HG02970 (cell line): ENCODE measurements around the gene SPOCK1.
"Not testable (repeated sequence)": the region's sequence is repeated elsewhere in the genome, so short reads cannot be mapped to it uniquely, and the experiment has no call there.

Experiments used
- ATAC-seq: cut with Tn5 transposase; IDR thresholded peaks from one replicate; pipeline ENCODE4 v1.9.1; 2021; ENCODE audit warnings: mild to moderate bottlenecking, moderate library complexity, moderate number of reproducible peaks; ENCODE audit not compliant: unreplicated experiment, low FRiP score

SPOCK1 gene

DNA sequence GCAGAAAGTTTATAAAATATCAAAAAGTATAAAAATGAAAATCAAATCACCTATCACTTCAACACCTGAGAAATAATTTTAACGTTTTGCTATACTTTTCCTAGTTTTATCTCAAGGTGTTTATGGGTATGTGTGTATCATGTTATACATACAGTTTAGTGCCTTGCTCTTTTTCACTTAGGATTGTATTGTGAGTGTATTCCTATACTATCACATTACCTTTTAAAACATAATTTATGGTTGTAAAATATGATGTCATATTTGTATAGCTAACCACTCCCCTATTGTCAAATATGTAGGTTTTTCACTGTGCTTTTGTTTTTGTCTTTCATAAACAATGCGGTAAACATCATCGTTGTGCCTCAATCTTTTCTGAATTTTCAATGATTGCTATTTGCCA is 479.9 kb downstream of the SPOCK1 start:
- no peak for ATAC-seq

DNA sequence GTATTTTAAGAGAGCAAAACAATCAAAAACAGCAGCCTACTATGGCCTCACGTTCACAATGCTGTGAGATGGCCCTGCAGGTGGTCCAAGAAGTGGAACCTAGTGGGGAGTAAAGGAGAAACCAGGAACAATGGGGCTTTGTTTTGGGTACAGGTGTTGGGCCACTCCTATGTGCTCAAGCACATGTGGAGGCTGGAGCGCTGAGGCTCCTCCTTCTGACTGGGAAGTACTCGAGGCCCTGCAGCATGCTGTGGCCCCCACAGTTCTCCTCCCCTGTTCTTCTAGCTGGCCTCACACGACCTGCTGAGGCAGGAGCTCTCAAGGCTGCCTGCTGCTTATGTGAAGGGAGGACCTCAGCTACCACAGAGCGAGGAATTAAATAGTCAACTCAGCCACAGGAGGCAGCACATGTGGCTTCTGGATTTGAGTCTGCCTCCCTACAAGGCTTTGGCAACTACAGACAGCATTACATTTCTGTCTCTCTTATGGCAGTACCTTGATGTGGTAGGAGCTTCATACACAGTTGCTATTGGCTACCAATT is 482.3 kb downstream of the SPOCK1 start:
- ATAC-seq: no peak

DNA sequence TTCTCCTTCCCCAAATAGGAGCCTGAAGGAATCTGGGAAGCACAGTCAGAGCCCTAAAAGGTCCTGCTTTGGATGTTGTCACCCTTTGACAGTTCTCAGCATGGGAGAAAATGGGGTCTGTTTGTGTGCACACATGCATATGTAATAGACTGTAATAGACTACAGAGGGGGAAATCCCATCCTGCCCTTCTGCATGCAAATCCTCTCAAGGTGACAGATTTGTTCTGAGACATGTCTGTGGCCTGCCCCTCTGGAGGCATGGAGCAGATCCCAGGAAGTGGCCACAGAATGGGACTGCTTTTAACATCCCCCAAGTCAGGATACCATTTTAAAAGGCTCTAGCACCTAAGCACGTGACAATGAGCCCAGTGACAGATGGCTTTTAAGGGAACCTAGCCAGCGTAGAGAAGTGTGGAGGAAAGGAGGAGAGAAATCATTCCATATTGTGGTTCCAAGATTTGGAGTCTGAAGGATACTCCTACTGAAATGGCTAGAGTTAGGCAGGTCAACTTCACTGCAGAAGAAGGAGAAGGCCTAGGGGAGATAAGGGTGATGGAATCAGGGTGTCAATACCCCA is 483.5 kb downstream of the SPOCK1 start:
- ATAC-seq: no peak

DNA sequence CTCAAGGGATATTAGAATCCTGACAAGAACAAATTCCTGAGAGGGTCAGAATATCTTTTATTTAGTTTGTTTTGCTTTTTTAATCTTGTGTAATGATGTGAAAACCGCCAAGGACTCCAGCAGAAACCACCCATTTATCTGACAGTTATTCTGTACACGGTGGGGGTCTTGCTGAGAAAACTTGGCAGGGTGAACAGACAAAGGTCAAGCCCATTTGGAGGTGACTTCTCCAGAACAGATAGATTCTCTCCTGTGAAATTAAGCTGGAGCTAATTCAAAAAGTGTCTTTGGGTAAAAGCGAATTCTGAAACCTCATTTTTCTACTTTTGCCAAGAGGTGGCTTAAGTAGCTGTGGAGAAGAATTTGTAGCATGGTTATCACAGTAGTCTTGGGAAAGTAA is 484.4 kb downstream of the SPOCK1 start:
- ATAC-seq: no peak

DNA sequence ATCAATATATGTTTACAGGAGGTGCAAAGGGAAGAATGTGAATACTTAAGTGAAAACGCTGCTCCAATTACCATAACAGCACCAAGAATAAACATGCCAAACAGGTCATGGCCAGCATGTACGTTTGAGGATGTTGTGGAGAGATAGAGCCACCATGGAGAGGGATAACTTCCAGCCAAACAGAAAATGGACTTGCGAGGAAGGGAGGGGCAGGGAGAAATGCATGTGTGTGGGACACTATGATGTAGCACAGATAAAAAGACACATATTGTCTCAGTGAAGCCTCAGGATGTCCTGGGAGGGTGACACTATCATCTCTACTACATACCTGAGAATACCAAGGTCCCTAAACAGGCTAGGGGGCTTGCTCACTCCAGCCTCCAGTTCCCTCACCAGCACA is 488.9 kb downstream of the SPOCK1 start:
- no peak for ATAC-seq

DNA sequence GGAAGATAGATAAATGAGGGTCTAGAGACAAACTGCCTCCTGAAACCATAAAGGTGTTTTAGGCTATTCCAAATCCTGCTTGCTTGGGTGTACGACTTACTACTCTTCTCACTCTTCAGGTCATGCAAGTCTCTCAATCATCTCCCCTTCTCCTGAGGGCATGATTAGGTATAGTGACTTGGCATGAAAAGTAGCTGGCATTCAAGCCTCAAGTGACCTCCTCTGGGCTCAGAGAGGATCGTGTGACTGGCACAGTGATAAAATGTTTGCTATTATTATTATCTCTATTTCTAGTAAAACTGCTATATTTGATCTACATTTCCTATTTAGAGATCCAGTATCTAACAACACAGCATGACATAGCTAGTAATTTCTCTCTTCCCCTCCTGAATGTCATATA is 494.8 kb downstream of the SPOCK1 start:
- no peak for ATAC-seq

DNA sequence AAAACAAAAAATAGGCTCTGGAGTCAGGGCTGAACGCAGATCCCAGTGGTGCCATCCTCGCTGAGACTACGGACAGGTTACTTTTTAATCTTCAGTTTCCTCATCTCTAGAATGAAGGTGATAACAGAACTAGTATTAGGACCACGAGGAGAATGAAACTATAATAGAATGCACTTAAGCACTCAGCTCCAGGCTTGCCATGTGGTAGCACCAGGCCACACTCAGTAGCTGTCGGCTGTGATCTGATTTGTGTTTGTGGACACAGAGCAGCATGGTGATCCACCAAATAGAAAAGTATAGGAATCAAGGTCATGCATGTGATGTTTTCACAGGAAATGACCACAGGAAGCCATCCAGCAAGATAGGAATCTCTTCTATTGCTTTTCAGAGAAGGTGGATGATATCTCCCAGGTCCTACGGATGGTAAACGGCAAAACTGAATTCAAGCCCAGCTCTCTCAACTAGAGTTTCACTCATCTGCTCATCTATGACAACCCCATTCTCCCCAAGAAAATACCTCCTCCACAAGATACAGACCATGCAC is 498.0 kb downstream of the SPOCK1 start:
- no peak for ATAC-seq

DNA sequence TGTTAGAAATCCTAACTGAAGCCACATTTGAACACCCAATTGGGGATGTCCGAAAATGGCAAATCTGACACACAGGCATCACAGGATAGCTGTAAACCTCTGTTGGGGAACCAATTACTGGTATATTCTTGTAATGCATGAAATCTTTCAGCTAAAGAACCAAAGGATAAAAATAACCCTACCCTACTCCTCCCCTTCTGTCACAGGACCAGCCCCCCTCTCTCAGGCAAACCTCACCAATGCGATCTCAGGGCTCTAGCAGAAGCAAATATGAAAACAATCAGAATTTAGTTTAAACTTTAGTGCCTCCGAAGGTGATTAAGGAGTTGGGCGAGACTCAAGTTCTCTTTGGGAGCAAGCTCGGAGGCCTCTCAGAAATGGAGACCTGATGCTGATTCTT is 499.3 kb downstream of the SPOCK1 start:
- ATAC-seq: no peak

DNA sequence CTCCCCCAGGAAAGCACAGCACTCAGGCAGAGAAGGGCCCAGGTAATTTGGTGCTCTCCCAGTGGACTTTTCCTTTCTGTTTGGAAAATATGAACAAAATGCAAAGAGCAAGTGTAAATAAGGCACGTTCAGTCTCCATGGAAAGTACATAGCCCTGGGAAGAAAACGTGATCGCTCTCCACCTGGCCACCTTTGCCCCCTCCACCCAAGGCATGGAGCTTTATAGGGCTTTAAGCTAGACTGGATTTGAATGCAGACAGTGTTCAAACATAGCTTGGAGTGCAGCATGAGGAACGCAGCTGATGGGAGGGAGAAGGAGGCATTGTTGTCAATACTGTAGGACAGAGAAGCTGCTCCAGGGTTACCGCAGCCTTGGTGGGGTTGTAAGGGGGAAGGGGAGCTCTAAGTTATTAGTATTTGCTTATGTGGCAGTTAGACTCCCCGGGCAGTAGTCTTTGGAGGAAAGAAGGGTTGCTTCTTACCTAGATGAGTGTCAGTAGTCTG is 500.2 kb downstream of the SPOCK1 start:
- no peak for ATAC-seq

DNA sequence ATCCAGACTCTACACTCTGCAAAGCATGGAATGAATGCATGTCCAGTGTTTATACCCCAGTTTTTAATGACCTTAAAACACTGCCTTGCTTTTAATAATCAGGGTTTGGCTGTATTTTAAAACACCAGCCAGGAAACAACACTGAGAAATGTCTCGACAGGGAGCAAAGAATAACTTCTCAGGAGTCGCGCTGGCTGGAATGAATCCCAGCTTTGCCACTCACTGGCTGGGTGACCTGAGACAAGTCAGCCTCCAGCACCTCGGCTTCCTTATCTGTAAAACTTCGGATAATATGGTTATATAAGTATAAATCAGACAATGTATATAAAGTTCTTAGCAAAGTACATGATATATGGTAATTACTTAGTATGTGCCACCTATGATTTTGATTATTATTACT is 505.0 kb downstream of the SPOCK1 start:
- ATAC-seq: no peak

DNA sequence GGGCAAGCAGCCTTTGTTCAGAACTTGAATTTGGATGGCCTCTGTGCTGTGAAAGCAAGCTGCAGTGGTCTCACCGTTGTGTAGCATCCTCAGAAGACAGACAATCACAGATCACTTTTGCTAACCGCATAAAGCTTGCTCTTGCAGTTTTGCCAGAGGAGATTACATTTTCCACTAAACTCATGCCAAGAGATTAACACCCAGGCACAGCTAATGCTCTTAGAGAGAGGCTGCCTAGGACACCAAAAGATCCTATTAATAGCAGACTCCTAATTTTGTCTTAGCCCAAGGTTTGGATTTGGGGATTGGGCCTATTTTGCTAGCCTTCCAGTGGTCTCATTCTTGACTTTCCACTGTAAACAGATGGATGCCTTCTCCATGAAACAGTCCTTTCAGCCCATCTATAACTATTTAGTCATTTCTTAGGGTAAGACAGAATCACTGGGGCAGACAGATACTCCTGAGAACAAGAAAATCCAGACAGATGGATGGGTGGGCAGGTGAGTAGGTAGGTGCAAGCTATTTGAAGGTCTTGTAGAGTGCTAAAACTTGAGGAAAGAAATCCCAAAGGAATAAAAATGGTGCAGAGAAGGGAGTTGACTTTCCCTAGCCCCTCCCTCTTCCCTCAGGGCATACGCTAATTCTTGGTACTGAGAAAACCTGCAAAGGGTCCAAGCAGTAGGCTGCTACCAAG is 506.2 kb downstream of the SPOCK1 start:
- no peak for ATAC-seq

DNA sequence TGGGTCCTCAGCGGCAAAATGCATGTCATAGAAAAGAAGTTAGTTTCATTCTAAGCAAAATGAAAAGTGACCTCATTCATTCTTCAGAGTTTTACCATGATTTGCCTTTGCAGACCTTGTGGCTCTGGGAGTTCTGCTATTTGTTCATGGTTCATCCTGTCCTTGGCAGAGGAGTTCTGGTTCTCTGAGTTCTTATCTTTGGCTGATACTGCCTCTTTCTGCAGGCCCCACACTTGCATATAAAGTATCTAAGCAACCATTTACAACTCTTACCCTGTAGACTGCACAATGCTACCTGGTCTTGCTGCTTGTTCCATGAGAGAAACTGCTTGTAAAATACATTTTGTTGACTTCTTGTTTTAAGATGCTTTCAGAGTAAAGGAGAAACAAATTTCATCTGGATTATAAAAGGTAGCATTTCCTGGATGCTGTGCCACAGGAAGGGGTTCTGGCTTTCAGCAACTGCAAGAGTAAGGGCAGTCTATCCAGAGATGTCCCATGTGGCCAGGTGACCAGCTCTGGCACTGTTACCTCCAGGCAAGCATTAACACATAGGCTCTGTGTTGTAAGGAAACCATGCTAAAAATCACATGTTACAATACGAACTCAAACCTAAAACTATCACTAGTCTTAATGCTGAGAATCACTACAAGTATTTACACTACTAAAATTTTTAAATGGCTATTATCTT is 513.2 kb downstream of the SPOCK1 start:
- ATAC-seq: no peak

DNA sequence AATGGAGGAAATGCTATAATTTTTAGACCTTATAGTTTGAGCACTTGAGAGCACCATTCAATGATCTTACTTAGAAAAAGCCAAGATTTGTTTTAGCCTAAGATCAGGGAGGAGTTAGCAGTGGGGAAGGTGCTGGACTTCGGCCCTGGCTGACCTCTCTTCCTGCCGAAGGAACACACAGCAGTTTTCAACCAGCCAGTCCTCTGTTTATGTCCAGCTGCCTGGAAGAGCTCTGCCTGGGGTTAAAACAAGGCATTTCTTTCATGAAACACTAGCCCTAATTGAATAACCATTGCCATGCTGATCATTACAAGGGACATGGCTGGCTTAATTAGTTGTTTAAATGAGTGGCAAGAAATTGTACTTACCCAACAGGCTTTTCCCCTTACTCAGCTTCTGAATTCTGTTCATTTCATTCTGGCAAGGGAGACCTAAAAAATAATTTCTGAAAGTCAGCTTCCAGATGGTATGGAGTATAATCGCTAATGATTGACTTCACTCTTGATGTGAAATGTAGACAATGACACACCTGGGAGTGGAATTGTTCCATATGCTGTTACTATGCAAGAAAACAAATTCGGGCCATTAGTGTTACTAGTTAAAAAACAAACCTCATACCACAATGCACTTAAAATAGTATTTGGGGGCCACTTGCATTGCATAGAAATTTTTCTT is 514.2 kb downstream of the SPOCK1 start:
- ATAC-seq: no peak

DNA sequence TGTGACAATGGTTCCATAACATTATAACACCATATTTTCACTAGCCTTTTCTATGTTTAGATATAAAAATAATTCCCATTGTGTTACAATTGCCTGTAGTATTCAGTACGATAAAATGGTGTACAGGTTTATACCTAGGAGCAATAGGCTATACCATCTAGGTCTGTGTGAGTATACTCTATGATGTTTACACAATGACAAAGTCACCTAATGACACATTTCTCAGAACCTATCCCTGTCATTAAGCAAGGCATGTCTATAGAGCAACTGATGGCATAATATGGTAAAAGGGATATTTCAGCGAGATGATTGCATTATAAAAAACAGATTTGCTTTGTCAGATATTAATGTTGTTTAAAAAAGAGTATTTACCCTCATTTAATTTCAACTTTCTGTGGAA is 517.2 kb downstream of the SPOCK1 start:
- no peak for ATAC-seq

DNA sequence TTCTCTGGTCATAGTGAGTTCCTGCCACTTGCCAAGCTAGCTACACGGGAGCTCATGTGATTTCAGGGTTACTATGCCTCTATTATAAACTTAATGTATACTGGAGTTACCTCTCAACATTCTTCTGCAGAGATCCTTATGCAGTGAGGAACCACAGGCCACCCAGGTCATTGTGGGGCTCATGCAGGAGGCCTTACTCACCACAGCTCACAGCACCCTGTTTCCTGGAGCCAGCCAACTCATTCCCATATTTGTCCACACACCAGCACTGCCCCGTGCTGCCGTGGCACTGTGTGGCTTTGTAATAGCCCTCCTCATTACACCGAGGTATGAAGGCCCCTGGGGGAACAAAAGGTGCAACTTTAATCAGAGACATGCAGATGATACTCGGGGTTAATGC is 520.0 kb downstream of the SPOCK1 start:
- no peak for ATAC-seq

DNA sequence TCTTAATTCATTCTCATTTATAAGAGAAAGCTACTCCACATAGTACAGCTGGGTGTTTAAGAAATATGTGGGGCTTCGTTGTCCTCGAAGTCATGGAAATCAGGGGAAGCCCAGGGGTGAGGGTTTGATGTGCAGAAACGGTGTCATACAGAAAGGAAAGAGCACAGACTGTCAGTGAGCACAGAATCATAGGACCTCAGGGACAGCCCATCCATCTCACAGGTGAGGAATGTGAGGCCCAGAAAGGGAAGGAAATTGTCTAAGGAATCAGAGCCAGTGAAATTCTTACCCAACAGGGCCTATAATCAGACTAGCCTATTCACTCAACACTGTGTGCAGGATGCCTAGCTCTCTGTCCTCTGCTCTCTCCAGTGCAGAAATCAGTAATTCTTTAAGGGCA is 535.6 kb downstream of the SPOCK1 start:
- no peak for ATAC-seq

DNA sequence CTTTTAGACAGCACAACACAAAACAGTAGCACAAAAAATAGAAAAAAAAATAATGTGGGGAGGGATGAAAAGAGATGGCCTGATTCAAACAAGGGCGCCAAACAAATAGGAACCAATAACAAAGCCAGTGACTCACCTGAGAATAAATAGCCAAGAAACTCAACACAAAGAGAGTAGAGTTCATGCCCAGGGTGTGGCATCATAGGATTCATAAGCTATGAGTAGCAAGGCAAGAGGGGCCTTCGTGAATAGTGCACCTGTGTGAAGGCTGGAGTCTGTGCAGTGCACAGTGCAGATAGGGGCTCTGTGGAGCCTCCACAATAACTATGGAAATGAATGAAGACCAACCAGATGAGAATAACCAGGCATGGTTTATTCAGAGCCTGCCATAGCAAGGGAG is 541.7 kb downstream of the SPOCK1 start:
- no peak for ATAC-seq

DNA sequence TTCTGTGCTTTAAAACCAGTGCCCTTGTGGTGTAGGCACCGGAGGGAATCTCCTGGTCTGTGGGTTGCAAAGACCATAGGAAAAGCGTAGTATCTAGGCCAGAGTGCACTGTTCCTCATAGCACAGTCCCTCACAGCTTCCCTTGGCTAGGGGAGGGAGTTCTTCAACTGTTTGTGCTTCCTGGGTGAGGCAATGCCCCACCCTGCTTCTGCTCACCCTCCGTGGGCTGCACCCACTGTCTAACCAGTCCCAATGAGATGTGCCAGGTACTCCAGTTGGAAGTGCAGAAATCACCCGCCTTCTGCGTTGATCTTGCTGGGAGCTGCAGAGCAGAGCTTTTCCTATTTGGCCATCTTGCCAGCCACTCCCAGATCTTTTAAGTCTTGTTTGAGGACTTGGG is 545.0 kb downstream of the SPOCK1 start:
- not testable (repeated sequence) for ATAC-seq

DNA sequence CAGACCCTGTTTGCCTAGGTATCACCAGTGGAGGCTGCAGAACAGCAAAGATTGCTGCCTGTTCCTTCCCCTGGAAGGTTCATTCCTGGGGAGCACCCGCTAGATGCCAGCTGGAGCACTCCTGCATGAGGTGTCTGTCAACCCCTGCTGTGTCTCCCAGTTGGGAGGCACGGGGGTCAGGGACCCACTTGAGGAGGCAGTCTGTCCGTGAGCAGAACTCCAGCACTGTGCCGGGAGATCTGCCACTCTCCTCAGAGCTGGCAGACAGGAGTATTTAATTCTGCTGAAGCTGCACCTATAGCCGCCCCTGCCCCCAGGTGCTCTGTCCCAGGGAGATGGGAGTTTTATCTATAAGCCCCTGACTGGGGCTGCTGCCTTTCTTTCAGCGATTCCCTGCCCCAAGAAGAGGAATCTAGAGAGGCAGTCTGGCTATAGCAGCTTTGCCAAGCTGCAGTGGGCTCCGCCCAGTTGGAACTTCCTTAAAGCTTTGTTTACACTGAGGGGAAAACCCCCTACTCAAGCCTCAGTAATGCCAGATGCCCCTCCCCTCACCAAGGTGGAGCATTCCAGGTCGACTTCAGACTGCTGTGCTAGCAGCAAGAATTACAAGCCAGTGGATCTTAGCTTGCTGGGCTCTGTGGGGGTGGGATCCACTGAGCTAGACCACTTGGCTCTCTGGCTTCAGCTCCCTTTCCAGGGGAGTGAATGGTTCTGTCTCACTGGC is 545.6 kb downstream of the SPOCK1 start:
- ATAC-seq: not testable (repeated sequence)

DNA sequence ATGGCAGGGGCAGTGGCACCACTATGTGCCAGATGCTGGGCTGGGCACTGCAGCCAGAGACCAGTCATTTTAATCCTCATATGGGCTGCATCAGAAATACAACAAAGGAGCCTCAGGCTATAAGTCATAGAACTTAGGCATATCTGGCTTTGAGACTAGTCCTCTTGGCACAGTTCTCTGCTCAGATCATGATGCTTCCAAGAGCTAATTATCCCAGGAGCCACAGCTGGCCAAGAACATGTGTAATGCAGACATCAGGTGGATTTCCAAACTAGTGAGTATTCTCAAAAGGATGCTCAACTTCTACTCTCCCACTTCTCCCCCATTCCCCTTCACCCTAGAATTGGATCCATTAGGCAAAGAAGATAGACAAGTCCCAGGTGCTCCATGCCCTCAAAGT is 571.6 kb downstream of the SPOCK1 start:
- no peak for ATAC-seq
